NCI-H226 (cell line): ENCODE measurements around the gene TUBGCP5.
"Not testable (repeated sequence)": the region's sequence is repeated elsewhere in the genome, so short reads cannot be mapped to it uniquely, and the experiment has no call there.

Experiments
- DNase-seq: peaks from one replicate; pipeline ENCODE4 v3.0.0-alpha.2; 2015

The TUBGCP5 gene

DNA sequence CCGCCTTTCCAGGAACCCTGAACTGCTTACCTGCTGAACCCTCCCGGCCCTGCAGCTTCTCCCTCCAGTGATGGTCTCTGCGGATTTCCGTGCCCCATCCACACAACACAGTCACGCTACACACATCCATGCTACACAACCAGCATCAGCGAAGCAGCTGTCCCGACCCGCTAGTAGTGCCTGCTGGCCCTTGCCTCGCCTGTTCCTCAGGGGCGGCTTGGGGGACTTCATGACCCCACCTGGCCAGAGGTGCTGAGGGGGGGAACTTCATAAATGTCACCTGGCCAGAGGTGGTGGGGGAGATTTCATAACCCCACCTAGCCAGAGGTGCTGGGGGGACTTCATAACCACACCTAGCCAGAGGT, 530 bp upstream of the TUBGCP5 start:
- DNase-seq, result no peak

DNA sequence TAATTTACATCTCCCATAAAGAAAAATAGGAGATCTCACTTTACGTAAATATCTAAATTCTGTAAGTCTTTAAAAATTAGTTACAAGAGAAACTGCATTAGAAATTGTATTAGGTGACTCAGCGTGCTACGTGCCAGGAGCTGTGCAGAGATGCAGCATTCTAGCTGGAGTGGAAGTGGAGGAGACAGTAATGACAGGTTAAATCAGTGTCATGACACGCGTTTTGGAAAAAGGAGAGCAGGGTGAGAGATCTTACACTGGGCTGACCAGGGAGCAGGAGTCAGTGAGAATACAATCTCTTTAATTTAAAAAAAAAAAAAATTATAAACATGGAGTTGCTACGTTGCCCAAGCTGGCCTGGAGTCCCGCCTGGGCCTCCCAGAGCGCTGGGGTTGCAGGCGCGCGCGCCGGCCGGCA, 635 bp downstream of the TUBGCP5 start:
- DNase-seq, result no peak

DNA sequence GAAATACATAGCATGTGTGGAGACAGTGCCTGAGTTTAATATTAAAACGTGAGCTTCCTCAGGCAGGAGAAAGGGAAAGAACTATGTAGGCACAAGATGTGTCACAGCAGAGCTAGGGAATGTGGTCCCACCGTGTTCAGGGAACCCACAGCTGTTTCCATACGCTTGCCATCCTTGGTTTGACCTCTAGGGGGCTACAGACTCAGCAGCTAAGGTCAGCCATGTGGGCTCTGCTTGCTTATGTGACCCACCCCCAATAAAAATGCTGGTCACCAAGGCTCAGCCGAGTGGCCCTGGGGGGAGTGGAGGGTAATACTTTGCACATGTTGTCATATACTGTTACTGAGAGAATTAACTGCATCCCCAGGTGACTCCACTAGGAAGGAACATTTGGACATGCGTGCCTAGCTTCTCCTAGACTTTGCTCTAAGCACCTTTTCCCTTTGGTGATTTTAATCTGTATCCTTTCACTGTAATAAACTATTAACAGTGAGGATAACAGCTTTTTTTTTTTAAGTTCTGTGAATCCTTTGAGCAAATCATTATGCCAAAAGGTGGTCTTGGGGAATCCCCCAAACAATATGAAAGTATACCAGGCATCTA, 3.3 kb downstream of the TUBGCP5 start:
- DNase-seq, result peak; percentile 2

DNA sequence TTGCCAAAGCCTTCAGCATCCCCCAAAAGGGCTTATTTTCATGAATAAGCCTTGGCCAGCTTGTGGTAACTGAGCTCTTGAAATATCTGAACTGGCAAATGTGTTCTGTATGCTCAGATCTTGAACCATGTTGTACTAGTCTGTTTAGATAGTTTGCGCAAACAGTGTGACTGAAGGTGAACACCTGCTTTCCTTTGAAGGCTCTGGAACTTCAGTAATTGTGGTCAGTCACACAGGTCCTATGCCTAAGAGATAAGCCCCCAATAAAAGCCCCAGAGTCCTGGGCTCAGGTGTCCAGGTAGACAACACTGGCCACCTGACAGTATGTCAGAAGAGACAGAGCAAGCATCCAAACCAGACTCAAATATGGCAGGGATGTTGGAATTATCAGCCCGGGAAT, 5.4 kb downstream of the TUBGCP5 start:
- DNase-seq, result no peak

DNA sequence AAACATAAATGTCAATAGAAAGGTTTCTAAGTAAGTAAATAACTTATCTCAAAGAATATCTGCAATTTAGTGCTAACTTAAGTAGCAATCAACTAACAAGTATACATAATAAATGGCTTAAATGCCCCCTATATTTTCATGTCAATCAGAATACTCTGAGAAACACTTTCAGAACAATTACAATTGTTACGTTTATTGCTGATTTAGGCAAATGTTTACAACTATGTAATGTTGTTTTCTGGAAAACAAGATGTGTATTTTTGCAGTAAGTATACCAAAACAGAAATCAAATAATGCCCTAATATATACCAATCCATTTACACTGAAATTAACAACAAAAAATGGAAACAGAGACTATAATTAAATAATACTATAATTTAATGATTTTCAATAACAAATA, 13.2 kb downstream of the TUBGCP5 start:
- DNase-seq, result no peak

DNA sequence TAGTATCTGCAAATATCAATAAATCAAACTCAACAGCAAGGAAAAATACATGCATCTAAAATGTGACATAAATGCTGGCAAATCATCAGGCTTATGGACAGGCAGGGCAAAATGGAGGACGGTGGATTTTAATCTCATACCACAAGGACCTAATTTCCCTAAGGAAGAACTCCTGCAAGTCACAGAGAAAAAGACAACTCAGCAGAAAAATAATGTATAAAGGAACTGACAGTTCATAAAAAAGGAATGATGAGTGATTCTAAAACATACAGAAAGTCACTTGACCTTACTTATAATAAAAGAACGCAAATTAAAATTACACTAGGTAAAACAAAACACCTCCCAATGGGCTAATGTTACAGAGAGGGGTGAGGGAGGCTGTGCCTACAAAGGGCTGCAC, 17.2 kb downstream of the TUBGCP5 start:
- no peak for DNase-seq

DNA sequence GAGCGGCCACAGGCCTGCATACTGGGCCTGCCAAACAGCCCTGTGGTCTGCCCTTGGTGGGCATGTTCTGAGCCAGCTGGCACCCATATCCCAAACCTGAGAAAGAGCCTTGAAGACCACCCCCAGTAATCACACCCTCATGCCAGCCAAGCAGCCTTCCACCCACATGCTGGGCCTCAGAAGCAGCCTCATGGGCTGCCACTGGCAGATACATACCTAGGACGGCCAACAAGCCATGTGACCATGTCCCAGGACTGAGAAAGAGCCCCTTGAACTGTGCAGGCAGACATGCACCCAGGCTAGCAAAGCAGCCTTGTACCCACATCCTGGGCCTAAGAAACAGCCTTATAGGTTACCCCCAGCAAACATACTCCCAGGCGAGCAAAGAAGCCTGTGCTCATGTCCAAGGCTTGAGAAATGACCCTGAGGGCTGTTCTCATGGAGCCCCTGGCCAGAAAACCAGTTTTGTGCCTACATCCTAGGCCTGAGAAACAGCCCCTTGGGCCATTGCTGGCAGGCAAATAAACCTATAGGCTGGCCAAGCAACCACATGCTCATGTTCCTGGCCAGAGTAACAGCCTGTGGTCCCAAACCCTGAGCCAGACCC, 24.9 kb downstream of the TUBGCP5 start:
- no peak for DNase-seq

DNA sequence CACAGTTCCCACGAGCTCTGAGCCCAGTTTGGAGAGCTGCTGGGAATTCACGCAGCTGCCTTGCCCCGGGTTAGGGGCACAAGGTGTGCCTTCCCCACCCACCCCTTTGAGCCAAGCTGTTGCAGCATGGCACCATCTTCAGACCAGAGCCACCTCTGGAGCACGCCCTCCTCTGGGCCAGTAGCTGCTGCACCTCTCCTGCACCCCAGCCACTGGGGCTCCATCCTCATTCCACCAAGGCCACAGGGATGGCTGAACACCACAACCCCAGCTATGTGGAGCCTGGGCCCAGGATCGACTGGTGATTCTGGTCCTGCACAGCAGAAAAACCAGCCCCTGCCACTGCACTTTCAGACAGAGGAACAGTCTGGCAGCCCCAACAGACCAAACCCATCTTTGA, 25.7 kb downstream of the TUBGCP5 start:
- DNase-seq, result no peak

DNA sequence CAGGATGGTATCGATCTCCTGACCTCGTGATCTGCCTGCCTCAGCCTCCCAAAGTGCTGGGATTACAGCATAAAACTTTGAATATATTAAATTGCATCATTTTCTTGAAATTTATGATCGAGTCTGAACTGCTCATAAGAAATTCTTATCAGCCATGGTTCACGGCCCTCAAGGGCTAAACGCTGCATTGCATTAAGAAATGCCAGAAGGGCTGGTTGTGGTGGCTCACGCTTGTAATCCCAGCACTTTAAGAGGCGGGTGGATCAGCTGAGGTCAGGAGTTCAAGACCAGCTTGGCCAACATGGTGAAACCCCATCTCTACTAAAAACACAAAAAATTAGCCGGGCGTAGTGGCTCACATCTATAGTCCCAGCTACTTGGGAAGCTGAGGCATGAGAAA, 26.8 kb downstream of the TUBGCP5 start:
- not testable (repeated sequence) for DNase-seq

DNA sequence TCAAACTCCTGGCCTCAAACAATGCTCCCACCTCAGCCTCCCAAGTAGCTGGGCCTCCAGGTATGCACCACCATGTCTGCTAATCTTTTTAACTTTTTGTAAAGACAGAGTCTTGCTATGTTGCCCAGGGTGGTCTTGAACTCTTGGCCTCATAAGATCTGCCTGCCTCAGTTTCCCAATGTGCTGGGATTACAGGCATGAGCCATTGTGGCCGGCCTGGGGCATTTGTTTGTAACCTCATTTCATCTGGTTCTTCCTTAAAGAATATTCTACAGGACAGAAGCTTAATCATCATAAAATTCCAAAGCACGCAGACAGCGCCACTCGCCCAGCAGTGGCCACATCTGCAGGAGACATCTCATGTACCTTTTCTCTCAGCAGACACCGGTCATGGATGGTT, 35.6 kb downstream of the TUBGCP5 start:
- DNase-seq, result no peak

DNA sequence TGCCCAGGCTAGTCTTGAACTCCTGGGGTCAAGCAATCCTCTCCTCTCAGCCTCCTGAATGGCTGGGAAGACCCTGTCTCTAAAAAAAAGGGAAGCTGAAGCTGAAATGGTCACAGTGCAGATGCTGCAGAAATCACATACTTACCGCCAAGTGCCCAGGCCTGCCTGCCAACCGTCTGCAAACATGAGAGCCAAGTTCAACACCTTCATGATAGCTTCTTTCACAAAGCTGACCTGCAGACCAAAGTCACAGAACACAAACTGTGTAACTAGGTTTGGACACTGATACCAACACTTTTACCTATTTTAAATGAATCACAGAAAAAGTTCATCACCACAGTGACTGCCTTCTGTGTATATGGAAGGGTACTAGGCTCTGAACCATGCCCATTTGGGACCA, 36.4 kb downstream of the TUBGCP5 start:
- DNase-seq, result no peak

DNA sequence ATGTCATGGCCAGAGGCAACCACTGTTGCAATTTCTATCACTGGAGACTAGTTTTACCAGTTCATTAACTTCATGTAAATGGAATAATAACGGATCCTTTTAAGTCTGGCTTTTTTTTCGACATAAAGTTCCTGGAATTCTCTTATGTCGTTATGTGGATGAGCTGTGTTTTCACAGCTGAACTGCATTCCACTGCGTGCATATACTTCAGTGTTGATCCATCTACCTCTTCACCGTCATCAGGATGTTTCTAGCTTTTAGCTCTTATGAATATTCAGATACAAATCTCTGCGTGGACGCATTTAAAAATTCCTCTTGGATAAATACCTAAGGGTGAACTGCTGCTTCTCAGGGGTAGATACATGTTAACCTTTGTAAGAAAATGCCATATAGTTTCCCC, 43.6 kb downstream of the TUBGCP5 start:
- no peak for DNase-seq

DNA sequence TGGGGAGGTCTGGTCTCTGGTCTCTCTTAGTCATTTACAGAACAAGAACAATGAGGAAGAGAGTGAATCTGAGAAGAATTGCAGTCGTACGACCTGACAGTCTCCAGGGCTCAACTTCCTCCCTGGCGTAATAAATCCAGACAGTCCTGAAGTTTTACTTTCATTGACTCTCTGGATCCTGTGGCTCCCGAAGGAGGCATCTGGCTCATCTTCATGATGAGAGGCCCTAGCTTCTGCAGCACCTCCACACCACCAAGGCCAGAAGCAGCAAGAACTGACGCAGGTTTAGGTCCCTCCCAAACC, 47.4 kb downstream of the TUBGCP5 start:
- DNase-seq, result no peak

DNA sequence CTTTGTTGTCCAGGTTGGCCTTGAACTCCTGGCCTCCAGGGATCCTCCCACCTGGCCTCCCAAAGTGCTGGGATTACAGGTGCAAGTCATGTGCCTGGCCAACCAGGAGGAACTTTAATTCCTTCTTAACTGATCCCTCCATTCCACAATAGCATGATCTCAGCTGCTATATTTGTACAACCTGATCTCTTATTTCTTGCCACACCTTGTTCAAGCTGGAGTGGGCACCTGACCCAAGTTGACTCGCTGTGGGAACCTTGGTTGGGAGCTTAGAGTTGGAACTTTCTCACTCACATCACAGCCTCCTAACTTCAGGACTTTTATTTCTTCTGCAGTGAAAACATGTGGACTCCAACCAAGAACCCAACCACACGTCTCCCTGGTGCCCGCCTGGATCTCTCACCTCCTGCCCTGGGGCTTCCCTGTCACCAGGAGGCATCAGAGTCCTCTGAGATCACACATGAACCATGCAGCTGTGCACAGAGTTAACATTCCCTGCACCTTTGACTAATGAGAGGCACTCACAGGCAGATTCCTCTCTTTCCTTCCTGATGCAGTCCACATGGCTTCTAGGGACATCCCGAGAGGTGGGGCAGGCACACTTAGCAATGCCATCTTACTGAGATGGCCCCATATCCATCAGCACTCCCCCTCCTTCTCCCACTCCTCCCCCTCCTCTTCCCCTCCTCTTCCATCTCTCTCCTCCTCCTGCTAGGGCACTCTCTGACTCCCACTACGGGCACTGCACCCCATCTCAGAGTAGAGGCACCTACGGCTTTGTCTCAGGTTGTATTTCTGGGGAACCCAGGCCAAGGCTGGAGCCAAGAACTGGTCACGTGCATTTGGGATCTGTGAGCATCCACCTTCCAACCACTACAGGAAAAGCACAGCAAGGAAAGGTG, 49.5 kb downstream of the TUBGCP5 start:
- DNase-seq, result no peak

DNA sequence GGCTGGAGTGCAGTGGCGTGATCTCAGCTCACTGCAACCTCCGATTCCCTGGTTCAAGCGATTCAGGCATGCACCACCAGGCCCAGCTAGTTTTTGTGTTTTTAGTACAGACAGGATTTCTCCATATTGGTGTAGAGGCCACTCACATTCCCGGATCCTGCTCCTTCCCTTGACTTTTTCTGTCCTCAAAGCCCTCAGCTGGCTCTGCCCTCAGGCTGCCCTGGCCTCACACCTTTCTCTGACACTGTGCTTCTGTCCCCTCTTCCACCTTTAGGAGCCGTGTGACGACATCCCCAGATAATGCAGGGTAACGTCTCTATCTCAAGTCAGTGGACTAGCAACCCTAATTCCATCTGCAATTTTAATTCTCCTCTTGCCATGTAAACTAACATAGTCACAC, 50.6 kb downstream of the TUBGCP5 start:
- DNase-seq, result no peak

DNA sequence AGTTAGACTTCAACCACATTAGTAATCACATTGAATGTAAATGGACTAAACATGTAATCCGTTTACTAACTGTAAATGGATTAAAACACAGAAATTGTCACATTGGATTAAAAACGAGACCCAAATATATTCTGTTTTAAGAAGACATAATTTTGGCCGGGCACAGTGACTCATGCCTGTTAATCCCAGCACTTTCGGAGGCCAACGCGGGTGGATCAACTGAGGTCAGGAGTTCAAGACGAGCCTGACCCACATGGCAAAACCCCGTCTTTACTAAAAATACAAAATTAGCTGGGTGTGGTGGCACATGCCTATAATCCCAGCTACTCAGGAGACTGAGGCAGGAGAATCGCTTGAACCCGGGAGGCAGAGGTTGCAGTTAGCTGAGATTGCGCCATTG, 57.4 kb downstream of the TUBGCP5 start:
- not testable (repeated sequence) for DNase-seq

DNA sequence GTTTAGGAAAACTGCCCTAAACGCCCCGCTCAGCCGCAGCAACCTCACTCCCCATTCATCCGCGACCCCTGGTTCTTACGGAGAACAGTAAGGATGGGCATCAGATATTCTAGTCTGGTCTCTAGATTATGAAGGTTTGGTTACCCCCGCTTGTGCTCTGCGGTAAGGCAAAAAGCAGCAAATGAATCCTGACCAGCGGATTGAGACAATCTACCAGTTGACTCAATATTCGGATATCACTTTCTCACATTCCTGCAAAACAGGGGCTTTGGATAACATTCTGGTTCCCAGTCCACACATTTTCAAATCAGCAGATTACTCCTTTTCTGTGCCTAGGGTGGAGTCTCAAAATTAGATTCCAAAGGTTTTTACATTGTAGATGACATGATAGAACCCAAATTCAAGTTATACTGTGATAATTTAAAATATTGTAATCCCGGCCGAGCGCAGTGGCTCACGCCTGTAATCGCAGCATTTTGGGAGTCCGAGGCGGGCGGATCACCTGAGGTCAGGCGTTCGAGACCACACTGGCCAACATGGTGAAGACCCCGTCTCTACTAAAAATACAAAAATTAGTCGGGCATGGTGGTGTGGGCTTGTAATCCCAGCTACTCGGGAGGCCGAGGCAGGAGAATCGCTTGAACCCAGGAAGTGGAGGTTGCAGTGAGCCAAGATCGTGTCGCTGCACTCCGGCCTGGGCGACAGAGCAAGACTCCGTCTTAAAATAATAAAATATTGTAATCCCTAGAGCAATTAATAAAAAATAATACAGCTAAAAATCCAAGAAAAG, 58.1 kb downstream of the TUBGCP5 start:
- no peak for DNase-seq

DNA sequence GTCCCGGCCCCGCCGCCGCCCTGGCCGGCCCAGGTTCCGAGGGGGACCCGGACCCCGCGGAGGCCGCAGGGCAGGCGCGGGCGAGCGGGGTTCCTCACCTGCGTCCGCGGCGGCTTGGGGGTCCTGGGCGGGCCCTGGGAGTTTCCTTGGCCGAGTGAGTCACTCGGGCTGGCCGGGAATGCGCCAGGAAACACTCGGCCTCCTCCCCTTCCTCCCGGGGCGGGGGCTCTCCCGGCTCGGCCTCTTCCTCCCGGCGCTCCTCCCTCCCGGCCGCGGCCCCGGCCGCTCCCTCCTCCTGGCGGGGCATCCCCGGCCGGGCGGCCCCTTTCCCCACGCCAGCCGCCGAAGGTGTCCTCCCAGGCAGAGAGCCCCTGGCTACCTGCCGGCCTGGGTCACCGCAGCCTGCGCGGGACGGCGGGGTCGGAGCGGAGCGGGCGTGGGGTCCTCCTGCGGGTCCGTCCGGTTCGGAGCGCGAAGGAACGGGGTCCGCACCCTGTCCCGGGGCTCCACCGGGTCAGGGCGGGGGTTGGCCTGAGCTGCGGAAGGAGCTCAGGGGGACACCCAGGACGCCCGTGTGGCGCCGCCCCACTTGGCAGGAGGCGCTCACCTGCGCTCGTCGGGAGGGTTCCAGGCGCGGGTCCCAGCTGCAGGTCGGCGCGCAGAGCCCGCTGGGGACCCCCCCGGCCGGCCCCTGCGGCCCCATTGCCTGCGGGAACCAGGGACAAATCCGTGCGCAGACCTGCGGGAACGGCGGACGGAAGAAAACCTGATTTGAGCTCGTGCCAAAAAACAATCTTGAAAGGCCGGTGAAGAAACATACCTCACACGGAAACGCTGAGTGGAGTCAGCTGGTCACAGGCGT, 58.9 kb downstream of the TUBGCP5 start, which contains the start of gene CYFIP1:
TSS of gene CYFIP1 (minus strand) at position 180 of the 862 bp plus-strand sequence. CDS start 33,083 bp downstream, outside the sequence.
- DNase-seq, result peak; percentile 64

DNA sequence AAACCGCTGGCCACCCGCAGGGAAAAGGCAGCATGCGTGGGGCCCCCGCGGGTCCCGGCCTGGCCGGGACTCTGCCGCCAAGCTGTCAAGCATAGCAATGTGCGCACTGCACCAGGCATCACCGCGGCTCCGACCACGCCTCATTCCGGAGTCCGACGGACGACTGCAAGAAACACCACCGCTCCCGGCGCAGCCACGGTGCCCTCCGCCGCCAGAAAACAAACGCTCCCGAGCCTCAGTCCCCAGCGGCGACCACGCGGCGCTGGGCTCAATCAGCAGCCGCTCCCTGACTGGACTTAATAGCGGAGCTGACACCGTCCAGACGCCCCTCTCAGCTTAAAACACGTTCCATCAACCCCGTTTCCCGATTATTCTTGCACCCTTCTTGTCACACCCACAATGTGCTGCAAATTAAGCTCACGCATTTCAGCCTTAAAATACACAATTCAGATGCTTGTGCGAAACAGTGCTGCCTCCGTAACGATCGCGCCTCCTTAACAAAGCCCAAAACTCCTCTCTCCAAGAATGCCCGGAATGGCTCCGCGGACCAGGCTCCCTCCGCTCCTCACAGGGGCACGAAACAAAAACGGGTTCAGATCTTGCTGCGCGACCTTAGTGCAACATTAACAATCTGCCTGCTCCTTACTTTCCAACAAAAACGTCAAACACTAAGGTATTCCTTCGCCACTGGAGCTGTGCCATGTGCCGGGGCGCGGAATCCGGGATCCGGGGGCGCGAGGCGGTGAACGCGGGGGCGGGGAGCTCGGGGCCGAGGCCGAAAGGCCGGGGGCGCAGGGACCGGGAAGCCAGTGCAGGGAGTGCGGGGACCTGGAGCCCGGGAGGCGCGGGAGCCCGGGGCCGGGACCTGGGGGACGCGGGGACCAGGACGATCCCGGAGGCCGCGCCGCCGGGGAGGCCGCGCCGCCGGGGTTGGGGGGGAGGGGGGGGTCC, 59.9 kb downstream of the TUBGCP5 start:
- peak; percentile 36 for DNase-seq

DNA sequence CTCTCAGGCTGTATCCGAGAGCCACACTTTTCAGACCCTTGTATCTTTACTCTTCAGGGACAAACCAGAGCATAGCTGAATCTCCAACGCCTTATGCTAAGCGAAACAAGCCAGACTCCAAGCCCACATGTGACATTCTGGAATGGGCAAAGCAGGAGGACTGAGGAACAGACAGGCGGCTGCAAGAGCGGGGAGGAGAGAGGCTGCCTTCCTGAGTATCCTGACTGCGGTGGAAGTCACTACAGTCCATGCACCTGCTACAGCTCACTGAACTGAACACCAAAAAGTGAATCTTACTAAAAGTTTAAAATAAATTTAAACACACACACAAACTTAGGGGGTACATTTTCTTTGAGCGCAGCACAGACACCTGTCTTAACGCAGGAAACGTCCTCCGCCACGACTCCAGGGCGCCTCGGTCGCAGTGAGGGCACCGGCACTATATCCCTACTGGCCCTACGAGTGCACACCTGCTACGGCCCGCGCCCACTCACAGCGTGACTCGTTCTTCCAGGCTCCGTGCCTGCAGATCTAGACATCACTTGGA, 60.6 kb downstream of the TUBGCP5 start:
- DNase-seq, result no peak

DNA sequence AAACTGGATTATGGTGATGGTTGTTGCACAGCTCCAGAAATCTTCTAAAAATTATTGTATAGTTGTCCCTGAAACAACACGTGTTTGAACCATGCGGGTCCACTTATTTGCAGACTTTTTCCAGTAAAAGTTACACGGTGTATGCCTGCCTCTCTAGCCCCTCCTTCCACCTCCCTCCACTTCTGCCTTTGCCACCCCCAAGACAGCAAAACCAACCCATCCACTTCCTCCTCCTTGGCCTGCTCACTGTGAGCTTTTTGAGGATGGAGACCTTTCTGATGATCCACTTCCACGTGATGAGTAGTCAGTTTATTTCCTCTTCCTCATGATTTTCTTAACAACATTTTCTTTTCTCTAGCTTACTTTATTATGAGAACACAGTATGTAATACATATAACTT, 64.6 kb downstream of the TUBGCP5 start:
- no peak for DNase-seq
